Cortex of kidney (tissue), 1 donor: Measurements from ENCODE around the gene TNFRSF6B.
"Not testable (repeated sequence)": the region's sequence is repeated elsewhere in the genome, so short reads cannot be mapped to it uniquely, and the experiment has no call there.

Experiments
- DNase-seq: peaks from one replicate; lab custom pipeline; 2025; lab: John Stamatoyannopoulos, UW

The TNFRSF6B gene

GRCh38 chr20:63662813-63663189 is 33.7 kb upstream of the TNFRSF6B start:
- DNase-seq, result no peak

GRCh38 chr20:63663332-63664066 is 33.0 kb upstream of the TNFRSF6B start:
- DNase-seq, result no peak

DNA sequence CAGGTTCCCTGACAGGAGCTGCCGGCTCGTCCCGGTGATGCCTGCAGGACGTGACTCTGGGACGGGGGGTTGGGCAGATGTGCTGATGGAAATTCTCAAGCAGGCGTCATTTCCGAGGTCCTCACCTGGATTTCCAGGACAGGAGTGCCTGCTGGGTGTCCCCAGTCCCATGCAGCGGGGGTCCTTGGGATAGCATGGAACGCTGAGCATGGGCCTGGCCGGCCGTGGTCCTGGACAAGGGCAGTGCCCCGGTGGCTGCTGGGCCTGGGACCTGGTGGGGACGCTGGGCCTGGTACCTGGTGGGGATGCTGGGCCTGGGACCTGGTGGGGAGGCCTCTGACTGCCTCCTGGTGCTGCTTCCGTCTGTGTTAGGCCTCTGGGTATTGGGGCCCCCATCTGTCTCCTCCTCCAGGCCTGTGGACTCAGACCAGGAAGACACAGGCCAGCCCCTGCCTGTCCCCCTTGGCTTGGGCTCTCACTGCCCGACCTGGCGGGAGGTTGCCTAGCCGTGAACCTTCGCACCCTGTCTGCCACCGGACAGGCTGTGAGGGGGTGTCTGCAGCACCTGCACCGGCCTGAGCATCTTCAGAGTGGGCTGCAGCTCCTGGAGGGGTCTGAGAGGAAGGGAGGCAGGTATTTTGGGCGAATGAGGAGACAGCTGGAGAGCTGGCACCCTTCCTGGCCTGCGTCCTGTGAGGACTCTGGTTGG is 32.2 kb upstream of the TNFRSF6B start:
- DNase-seq, result no peak

GRCh38 chr20:63664861-63665594 is 31.4 kb upstream of the TNFRSF6B start:
- DNase-seq, result no peak

- DNase-seq, result no peak
Observed at GRCh38 chr20:63665708-63666107, 30.7 kb upstream of the TNFRSF6B start.

- no peak for DNase-seq
Observed at GRCh38 chr20:63667858-63668257, 28.6 kb upstream of the TNFRSF6B start.

DNA sequence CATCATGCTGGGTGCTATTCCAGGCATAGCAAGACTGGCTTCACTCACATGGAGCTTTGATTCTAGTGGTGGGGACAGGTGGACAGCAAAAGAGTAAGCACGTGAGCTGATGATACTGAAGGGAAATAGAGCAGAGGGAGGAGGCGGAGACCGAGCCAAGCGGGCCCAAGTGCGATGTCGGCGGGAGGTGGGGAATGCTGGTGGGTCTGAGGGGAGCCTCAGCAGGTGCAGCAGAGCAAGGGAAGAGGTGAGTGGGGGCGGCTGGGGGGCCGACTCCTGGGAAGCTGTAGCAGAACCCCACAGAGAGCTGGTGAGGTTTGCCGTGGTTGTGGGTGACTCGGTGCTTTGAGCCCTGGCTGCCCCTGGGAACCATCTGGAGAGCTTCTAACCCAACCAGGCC is 28.1 kb upstream of the TNFRSF6B start:
- DNase-seq, result no peak

- DNase-seq, result not testable (repeated sequence)
Observed at GRCh38 chr20:63671695-63672094, 24.8 kb upstream of the TNFRSF6B start.

DNA sequence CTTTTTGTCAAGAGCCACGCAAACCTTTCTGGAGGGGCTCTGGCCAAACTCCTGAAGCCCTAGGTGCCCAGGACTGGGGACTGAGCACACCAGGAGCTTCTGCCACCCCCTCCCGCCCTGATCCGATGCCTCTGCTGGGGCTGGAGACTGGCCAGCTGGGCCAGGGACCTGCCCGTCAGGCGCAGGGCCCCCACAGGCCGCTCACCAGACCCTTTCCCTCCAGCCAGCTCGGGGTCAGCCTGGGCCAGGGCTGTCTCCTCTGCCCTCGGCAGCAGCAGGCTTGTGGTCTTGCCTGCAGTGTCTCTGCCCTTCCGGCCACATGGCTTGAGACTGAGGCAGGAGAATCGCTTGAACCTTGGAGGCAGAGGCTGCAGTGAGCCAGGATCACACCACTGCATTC is 23.8 kb upstream of the TNFRSF6B start:
- no peak for DNase-seq

- no peak for DNase-seq
Observed at GRCh38 chr20:63673951-63674350, 22.5 kb upstream of the TNFRSF6B start.

GRCh38 chr20:63675681-63676368 is 20.6 kb upstream of the TNFRSF6B start:
- no peak for DNase-seq

GRCh38 chr20:63678071-63678470 is 18.4 kb upstream of the TNFRSF6B start:
- DNase-seq, result no peak

- DNase-seq, result no peak
Observed at GRCh38 chr20:63678667-63679465, 17.6 kb upstream of the TNFRSF6B start.

GRCh38 chr20:63679799-63680305 is 16.6 kb upstream of the TNFRSF6B start:
- DNase-seq, result no peak

DNA sequence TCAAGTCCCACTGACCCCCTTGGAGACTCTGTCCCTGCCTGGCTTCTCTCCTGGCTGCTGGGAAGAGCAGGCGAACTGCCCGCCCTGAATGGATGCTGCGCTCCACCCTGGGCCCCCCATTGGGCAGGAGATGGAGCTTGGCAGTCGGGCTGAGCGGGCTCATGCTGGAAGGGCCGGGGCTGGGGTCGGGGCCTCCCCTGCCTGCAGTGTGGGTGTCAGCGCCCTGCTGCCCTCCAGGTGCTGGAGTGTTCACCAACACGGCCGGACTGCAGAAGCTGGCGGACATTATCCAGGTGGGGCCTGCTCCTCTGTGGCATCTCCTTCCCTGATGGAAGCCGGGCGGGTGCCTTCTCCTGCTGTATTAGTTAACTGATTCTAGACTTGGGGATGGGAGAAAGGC is 16.0 kb upstream of the TNFRSF6B start:
- DNase-seq, result no peak

DNA sequence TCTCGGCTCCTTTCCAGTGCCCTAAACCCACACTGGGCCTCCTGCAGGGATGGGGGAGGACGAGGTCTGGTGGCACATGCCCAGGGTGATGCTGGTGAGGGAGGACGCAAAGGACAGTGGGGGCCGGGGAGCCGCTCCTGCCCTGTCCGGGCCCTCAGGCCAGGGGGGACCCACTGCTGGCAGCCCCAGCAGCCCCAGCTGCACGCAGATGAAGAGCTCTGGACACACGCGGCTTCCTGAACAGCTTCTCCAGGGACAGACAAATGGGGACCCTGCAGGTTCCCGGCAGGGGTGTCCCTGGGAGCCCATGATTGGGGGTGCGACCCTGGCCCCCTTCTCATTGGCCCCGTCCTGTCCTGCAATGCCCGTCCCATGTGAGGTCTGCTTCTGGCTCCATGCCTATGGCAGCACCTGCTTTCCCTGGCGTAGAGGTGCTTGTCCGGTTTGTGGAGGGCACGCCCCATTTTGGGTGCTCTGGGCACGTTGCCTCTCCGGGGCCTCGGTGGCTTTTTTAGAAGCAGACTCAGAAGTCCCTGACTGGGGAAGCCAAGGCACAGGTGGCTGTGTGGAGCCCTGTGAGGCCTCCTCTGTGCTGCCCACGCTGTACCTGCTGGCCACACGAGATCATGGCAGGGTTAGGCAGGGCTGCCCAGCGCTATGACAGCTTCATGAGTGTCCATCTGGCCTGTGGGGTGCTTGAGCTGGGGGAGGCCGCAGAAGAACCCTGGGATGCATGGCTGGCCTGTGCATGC is 15.4 kb upstream of the TNFRSF6B start:
- no peak for DNase-seq

- no peak for DNase-seq
Observed at GRCh38 chr20:63681609-63682142, 14.8 kb upstream of the TNFRSF6B start.

- no peak for DNase-seq
Observed at GRCh38 chr20:63682384-63683139, 13.9 kb upstream of the TNFRSF6B start.

DNA sequence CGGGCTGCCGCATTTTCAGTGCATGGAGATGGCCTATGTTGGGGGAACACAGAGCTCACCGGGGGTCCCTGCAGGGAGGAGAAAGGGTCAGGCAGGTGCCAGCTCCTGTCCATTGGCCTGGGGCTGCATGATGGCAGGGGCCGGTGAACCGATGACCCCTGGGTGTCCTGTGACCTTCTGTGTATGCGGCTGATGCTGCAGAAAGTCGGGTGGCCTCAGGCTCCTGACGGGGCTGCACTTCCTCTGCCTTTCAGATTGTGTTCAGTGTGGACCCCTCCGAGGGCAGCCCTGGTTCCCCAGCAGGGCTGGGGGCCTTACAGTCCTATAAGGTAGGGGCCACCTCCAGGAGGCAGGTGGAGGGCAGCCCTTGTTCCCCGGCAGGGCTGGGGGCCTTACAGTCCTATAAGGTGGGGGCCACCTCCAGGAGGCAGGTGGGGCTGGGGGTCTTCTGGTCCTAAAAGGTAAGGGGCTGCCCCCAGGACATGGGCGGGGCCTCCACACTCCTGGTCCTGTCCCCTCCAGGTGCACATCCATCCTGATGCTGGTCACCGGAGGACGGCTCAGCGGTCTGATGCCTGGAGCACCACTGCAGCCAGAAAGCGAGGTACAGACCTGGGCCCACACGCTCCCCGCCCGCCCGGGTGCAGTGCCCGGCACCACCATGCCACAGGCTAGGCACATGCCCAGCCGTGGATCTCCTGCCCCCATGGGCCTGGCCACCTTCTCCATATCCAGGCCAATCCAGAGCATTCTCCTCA is 11.0 kb upstream of the TNFRSF6B start:
- no peak for DNase-seq
